HCEC 1CT (cell line): ENCODE data around the gene CACFD1.

Experiments used
- DNase-seq: peaks from one replicate; pipeline ENCODE4 v3.0.0-alpha.2; 2017

CACFD1 gene

DNA sequence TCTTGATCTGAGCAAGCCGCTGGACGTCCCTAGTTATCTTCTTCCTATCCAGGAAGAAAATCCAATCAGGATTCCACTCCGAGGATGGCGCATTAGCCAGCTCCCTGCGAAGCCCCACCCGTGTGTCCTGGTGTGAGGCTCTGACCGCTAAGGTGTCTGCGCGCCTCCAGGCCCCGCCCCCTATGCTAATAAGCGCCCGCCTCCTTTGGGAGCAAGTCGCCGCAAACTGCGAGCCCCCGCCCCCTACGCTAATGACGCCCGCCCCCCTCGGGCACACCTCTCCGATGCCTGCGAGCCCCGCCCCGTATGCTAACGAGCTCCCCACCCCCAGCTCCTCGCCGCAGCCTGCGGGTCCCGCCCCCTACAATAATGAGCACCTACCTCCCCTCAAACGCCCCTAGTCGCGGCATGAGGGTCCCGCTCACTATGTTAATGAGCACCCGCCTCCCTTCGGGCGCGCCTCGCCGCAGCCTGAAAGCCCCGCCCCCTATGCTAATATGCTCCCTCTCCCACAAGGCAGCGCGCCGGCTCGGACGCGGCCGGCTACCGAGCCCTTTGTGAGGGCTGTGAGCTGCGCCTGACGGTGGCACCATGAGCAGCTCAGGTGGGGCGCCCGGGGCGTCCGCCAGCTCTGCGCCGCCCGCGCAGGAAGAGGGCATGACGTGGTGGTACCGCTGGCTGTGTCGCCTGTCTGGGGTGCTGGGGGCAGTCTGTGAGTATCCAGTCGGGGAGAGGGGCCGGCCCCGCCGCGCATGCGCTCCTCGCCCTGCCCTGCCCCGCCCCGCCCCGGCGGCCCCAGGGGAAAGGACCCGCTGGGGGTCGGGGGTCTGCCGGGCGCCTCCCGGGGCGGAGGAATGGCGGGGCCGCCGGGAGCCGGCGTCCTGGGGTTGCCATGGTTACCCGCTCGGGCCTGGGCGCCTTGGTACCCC, at the start of gene CACFD1:
Gene CACFD1, plus strand, starts transcription at position 503 of the 929 bp plus-strand sequence. Its CDS starts 89 bp downstream, at position 592.
- peak; percentile 88 for DNase-seq

DNA sequence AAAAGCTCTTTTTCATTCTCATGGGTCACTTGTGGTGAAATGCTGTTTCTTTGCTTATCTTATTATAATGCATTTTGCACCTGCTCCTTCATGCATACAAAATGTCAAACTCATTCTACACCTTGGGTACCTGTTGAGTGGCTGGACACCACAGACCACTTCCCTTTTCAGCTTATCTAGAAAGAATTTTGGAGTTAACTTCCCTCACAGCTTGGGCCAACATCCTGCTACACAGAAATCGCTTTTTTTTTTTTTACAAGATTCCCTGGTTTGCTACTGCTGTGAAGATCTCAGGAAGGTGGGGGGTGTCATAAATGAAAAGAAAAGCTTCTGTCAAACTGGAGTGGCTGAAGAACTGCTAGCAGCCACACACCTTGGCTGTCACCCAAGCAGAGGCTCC, 44.6 kb upstream of the CACFD1 start:
- DNase-seq: no peak

DNA sequence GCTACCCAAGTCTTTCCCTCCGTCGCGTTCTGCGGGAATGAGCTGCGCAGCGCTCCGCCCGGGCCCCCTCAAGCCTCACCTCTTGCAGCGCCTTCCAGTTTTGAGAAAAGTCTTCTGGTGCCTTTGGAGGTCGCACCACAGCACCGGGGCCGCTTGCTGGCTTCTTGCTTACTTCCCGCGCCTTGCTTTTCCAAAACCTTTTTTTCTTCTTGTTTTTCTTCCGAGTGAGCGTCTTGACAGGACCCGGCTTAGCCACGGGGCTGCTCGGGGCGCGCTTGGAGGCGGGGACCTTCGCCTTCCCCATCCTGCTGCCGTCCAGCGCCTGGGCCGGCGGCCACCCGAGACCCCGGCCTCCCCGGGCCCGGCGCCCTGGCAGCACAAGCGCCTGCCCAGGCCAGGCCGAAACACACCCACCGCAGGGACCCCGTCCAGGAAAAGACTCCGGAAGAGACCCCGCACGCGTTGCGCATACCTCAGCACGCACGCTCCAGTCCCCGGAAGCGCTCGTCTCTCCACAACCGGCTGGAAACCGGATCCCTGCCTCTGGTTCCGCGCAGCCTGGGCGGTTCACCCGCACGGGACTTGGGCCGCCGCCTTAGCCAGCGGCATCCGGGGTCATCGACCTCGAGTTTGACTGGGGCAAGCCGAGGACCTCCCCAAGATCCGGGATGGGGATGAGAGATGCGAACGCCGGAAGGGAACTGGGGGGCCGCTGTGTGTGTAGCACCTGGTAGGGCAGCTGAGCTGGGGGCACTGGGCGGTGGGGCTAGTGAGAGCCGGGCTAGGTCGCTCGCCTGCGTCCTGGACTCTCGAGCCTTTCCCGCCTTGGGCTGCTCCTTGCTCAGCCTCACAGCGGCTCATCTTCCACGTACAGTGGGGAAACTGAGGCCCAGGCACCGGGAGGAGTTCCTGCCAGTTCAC, 42.0 kb upstream of the CACFD1 start, which contains the start of gene REXO4:
Gene REXO4, minus strand, starts transcription at position 470 of the 921 bp plus-strand sequence. Its CDS starts 166 bp downstream, at position 304.
- DNase-seq: peak; percentile 85

DNA sequence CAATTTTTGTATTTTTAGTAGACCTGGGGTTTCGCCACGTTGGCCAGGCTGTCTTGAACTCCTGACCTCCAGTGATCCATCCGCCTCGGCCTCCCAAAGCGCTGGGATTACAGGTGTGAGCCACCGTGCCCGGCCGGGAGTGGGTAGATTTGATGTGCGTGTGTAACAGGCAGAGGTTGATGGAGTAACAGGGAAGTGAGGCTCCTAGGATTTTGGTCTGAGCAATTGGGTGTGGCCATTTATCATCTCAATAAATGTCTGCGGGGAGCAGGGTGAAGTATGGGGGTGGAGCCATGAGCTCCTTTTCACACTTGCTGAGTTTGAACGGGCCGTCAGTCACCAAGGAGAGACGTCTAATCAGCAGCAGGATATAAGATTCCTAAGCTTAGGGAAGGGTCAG, 40.8 kb upstream of the CACFD1 start:
- no peak for DNase-seq

DNA sequence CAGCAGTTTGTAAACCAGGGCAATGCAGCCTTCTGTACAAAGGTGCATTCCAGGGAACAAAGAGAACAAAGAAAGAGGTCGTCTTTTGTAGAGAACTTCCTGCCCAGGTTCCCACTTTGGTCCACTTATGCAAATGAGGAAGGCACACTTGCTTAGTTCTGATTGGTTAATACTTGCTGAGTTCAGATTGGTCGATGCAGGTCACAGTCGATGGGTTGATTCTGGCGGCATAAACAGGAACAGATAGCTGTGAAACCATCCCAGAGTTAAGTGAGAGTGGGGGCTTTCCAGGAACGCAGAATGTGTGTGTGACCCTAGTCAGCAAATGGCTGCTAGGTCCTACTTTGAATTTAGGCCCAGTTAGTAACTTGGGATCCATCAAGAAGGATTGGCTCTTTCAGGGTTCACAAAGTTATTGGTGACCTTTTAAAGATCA, 39.4 kb upstream of the CACFD1 start:
- no peak for DNase-seq

DNA sequence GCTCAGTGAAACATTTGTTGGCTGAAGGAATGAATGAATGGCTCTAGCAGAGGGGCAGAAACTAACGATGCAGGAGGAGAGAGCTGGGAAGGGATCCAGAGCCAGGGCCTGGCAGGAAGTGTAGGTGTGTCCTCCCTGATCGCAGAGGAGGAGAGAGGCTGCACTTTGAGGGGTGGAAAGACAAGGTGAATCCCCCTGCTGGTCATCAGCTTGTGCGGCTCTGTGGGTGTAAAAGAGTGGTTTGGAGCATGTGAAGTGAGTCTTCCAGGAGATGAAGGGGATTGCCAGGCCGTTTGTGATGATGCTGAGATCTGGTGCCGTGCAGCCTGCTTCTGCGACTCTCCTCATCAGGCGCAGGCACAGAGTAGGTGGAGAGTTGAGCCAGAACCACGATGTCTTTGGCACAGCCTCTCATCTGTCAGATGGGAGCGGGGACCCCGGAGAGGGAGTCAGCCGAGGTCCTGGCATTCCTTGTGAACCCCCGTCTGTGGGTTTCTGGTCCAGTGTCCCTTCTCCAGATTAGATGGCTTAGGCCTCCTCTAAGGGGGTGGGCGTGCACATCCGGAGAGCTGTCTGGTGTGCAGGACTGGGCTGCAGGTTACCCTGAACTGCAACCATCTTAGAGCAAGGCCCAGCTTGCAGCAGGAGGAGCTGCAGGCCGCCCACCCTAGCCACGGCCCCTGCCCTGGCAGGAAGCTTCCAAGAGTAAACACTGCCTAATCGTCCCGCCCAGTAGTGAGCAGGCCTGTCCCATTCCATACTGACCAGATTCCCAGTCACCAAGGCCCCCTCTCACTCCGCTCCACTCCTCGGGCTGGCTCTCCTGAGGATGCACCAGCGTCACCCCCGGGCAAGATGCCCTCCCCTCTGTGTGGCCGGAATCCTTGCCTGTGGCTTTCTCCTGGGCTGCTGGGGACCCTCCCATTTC, 37.9 kb upstream of the CACFD1 start, which contains the start of gene ADAMTS13:
Gene ADAMTS13, plus strand, starts transcription at position 753 of the 928 bp plus-strand sequence. Its CDS starts 77 bp downstream, at position 830.
- no peak for DNase-seq

DNA sequence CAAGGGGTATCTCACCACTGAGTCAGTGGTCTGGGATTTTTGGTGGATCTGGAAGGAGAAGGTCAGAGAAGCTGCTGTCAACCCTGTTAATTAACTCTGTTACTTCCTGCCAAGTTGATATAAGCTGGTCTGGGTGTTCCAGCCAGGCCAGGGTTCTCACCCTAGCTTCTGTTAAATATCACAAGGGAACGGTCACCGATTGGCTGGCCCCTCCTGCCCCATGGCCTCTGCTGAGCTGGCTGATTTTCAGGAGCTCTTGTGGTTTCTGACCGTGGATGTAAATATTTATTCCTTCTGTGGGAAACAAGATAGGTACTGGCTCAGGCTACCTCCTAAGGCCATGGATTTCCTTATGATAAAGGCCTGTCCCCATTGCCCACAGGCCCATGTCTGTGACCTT, 36.6 kb upstream of the CACFD1 start:
- peak; percentile 5 for DNase-seq

DNA sequence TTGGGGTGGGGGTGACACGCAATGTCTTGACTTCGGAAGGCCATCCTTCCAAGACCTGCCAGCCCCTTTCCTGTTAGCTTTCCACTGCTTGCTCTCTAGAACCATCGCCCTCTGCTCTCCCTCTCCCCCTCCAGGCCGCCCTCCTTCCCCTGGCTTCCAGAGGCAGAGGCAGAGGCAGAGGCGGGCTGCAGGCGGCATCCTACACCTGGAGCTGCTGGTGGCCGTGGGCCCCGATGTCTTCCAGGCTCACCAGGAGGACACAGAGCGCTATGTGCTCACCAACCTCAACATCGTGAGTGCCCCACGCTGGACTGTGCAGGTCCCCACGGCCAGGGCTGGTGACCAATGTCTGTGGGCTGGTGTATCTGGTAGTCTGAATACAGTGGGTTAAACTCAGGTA, 35.6 kb upstream of the CACFD1 start:
- DNase-seq: no peak

DNA sequence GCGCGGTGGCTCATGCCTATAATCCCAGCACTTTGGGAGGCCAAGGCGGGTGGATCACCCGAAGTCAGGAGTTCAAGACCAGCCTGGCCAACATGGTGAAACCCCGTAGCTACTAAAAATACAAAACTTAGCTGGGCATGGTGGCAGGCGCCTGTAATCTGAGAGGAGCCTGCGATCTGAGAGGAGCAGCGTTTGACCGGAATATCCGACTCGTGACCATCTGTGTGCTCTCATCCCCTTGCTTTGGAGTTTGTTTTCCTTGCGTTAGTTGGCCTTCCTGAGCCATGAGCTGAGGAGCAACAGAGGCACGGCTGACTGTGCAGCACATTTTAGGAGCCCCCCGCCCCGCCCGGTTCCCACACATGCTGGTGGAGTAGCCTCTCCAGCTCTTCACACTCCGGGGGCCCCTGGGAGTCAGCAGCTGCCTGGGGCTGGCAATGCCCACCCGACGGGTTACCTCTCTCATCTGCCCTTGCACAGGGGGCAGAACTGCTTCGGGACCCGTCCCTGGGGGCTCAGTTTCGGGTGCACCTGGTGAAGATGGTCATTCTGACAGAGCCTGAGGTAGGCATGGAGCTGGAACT, 34.6 kb upstream of the CACFD1 start:
- no peak for DNase-seq

DNA sequence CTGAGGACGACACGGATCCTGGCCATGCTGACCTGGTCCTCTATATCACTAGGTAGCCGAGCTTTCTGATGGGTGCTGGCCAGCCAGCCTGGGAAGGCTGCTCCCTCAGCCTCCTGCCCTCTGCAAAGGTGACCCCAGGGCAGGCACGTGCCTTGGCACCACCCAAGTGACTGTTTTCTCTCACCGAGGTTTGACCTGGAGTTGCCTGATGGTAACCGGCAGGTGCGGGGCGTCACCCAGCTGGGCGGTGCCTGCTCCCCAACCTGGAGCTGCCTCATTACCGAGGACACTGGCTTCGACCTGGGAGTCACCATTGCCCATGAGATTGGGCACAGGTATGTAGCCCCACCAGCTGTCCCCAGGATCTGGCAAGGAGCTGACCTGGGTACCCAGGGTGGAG, 33.8 kb upstream of the CACFD1 start:
- DNase-seq: no peak

DNA sequence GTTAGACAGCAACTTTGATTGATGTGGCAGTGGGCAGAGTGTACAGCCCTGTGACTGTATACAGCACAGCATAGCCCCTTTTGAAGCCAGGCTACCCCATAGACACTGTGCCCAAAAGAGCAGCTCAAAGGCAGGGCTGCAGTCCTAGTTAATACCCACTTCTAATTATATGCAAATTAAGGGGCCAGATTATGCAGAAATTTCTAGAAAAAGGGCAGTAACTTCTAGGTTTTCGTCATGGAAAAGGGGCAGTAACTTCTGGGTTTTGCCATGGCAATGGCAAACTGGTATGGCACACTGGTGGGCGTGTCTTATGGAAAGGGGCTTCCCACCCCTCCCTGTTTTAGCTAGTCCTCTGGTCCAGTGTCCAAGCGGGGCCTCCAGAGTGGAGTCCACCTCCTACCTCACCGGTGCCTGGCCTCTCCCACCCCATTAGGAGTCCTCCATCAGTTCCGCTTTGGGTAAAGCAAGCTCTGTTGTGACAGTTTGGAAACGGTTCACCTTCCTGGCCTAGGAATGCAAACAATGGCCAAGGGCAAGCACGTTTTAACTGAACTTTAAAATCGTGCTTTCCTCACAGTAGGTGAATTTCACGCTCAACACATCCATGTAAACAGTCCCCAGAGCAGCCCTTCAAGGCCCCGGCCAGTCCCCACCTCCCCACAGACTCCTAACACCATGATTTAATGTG, 32.0 kb upstream of the CACFD1 start:
- DNase-seq: no peak

DNA sequence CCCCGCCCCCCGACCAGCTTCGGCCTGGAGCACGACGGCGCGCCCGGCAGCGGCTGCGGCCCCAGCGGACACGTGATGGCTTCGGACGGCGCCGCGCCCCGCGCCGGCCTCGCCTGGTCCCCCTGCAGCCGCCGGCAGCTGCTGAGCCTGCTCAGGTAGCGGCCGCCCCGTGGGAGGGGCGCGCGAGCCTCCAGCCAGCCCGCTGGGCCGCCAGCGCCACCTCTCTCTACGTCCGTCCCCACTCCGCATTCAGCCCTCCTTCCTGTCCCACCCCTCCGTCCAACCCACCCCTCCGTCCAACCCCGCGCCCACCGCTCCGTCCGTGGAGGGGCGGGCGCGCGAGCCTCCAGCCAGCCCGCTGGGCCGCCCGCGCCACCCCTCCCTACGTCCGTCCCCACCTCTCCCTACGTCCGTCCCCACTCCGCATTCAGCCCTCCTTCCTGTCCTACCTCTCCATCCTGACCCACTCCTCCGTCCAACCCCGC, 31.1 kb upstream of the CACFD1 start:
- no peak for DNase-seq

DNA sequence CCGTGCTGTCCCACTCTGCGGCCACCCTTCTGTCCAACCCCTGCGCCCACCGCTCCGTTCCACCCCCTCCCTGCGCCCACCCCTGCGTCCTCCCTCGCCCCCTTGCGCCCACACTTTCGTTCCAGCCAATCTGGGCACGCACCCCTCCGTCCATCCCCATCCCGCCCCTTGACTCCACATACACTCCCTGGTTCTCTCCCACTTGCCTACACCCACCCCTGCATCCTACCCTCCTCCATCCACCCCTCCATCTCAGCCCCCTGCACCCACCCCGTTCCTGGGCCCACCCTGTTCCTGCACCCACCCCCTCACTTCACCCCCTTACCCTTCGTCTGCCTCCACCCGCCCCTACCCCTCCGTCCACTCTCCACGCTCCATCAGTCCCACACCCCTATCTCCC, 30.6 kb upstream of the CACFD1 start:
- DNase-seq: no peak

DNA sequence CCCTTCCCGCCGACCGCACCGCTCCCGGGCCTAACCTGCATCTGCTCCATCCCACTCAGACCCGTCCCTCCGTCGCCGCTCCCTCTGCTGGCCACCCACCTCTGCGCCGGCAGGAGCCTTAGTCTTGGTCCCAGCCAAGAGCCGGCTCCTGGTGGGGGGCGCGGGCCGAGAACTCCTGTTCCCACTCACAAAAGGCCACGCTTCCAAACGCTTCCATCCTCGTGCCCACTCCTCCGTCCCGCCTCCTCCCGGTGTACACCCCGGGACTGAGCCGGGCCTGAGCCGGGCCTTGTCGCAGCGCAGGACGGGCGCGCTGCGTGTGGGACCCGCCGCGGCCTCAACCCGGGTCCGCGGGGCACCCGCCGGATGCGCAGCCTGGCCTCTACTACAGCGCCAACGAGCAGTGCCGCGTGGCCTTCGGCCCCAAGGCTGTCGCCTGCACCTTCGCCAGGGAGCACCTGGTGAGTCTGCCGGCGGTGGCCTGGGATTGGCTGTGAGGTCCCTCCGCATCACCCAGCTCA, 30.1 kb upstream of the CACFD1 start:
- no peak for DNase-seq

DNA sequence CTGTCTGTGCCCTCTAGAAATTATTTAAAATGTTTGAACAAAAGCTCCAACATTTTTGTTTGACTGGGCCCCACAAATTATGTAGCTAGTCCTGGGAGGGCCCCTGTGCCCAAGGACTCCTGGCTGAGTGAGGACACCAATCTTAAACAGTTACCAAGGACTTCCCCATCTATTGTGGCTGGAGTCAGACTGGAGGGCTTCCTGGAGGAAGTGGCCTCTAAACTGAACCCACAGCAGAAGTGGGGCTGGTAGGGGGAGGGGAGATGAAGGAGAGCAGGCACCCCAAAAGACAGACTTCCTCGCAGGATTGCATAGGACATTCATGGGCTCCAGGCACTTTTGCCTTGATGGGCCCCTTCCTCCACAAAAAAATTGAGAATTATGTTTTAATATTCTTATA, 29.5 kb upstream of the CACFD1 start:
- no peak for DNase-seq

DNA sequence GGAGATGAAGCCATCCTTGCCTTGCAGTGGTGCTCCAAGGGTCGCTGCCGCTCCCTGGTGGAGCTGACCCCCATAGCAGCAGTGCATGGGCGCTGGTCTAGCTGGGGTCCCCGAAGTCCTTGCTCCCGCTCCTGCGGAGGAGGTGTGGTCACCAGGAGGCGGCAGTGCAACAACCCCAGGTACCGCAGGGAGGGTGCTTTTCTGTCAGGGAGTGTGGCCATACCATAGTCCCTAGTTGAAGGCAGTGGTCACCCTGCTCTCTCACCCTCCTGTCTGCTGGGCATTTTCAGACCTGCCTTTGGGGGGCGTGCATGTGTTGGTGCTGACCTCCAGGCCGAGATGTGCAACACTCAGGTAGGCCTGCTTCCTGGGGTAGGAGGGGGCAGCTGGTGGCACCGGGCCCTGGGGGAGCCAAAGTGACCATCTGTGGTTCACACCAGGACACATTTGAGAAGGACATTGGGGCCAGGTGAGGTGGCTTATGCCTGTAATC, 26.4 kb upstream of the CACFD1 start:
- DNase-seq: no peak

DNA sequence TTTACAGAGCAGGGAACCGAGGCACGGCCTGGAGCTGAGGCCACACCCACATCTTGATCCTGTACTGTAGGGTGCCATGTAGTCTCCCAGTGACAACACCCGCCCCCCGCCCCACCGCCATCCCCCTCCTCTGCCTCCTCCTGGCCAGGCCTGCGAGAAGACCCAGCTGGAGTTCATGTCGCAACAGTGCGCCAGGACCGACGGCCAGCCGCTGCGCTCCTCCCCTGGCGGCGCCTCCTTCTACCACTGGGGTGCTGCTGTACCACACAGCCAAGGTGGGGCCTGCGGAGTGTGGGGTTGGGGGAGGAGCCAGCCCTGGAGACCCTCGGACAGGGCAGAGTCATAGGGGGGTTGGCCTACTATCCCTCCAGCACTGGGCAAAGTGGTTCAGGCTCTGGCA, 23.1 kb upstream of the CACFD1 start:
- no peak for DNase-seq

DNA sequence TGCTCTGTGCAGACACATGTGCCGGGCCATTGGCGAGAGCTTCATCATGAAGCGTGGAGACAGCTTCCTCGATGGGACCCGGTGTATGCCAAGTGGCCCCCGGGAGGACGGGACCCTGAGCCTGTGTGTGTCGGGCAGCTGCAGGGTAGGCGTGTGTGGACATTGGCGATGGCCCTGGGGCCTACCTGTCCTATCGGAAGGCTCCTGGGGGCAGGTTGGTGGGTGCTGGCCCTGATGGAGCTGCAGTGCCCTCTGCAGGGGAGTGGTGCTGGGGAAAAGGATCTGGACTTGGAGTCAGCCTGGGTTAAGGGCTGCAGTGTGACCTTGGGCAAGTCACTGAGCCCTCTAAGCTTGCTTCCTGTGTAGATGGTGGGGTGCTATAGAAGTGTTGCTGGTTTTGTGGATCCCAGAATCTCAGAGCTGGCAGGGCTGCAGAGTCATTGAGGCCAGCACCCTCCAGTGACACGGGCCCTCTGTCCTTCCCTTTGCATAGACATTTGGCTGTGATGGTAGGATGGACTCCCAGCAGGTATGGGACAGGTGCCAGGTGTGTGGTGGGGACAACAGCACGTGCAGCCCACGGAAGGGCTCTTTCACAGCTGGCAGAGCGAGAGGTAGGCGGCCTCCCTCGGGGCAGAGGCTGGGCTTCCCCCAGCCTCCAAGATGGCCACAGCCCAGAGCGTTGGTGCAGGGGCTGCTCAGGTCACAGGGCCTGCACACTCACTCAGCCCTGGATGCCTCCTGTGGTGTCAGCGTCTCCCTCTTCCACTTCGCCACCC, 21.8 kb upstream of the CACFD1 start:
- no peak for DNase-seq

DNA sequence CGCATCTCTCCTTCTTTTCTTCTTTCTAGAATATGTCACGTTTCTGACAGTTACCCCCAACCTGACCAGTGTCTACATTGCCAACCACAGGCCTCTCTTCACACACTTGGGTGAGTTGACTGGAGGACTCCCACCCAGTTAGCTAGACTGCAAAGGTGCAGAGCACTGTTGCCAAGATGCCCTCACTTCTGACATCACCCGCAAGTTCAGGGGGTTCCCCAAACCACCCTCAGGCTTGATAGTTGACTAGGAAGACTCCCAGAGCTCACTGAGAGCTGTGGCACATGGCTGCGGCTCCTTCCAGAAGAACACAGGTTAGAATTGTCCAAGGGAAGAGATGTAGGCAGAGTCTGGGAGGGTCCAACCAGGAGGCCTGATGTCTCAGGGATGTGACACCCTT, 20.4 kb upstream of the CACFD1 start:
- no peak for DNase-seq

DNA sequence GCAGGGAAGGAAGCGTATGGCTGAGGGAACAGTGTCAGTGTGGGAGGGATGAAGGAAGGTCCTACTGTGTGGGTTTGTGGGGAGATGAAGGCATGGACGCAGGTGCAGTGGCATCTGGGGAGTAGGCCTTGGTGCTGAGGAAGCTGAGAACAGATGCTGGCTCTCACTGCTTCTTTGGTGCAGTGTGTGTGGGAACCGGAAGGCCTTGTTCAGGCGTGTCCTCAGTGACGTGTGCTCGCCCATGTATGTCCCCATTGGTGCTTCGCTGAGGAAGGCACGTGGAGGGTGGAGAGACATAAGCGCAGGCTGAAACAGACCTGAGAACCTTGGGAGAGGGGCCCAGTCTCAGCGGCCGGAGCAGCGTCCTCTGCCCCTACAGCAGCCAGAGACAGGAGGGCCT, 18.9 kb upstream of the CACFD1 start:
- no peak for DNase-seq
